ENCODE measurements around the gene CEMIP2. TPM values are rescaled to one million over a fixed set of nuclear protein-coding genes. Genes with fewer than 3 reads are reported as not detected.

Gene CEMIP2
- total and polyA plus RNA-seq, 4 donors = 18.8 to 123 (median 38.6) TPM

DNA sequence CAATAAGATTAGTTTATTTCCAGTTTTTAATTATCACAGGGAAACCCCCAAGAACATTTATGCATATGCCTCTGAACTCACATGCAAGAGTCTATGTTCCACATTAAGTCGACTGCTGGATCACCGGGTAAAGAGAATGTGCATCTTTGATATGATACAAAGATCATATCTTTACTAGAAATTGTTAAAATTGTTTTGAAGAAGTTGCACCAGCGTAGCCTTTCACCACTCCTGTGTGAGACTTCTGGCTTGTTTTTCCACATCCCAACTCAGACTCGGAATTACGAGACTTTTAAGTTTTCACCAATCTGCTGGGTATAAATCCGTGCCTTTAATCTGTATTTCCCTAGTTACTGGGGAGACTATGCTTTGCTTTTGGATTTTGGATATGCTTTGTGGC, 113.2 kb downstream of the CEMIP2 start:
- H3K4me1 ChIP-seq (ENCODE audit: control insufficient read depth in 4 of 4, insufficient read depth in 4 of 4, low read length in 3 of 4) = no peaks in the 10 kb centered on the region
- no peaks in the 10 kb centered on the region for H3K27me3 ChIP-seq (ENCODE audit: control insufficient read depth in 4 of 4, insufficient read depth in 4 of 4, low read length in 3 of 4)
- no peak overlapping the region for H3K9ac ChIP-seq (ENCODE audit: low read depth in 1 of 2, low read length in 2 of 2)
- TF ChIP-seq GABPA (IDR thresholded peaks at IDR 0.05 in 1 of 2, conservative IDR thresholded peaks at IDR 0.05 in 1 of 2) (no peak), HNF4A (conservative IDR thresholded peaks at IDR 0.05) (no peak), JUND (IDR thresholded peaks at IDR 0.05) (no peak), ZBTB33 (IDR thresholded peaks at IDR 0.05) (no peak), HNF4G (IDR thresholded peaks at IDR 0.05) (no peak)
- H3K4me3 ChIP-seq (ENCODE audit: low read depth in 1 of 3, low read length in 3 of 3) = no peak overlapping the region
- DNase-seq (ENCODE audit: low spot score) = no peak
- H3K36me3 ChIP-seq (ENCODE audit: control insufficient read depth in 4 of 4, insufficient read depth in 3 of 4, low read depth in 1 of 4, low read length in 3 of 4) = no peaks in the 10 kb centered on the region
- no peaks in the 10 kb centered on the region for H3K9me3 ChIP-seq (ENCODE audit: control insufficient read depth in 4 of 4, low read length in 3 of 4)
- no peak overlapping the region for H3K27ac ChIP-seq (ENCODE audit: low read depth in 1 of 2, low read length in 2 of 2)
- 82% methylated on average over 6 of the region's 6 CpGs for WGBS

DNA sequence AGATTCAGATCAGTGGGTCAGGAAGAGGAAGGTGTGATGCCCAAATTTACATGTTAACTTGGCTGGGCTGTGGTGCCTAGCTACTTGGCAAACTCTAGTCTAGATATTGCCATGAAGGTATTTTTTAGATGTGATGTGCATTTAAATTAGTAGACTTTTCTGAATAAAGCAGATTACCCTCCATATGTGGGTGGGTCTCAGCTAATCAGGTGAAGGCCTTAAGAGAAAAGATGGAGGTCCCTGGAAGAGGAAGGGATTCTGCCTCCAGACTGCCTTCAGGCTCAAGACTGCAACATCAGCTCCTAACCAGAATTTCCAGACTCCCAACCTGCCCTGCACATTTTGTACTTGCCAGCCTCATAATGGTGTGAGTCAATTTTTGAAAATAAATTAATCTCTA, 115.8 kb downstream of the CEMIP2 start:
- TF ChIP-seq ATF3 (IDR thresholded peaks at IDR 0.05) = no peak
- TF ChIP-seq FOXA2 (IDR thresholded peaks at IDR 0.05) = no peak
- no peak for TF ChIP-seq JUND (IDR thresholded peaks at IDR 0.05)
- no peak for TF ChIP-seq NR2F2 (IDR thresholded peaks at IDR 0.05)
- TF ChIP-seq ZBTB33 (IDR thresholded peaks at IDR 0.05) = no peak
- no peak for TF ChIP-seq RXRA (IDR thresholded peaks at IDR 0.05)
- TF ChIP-seq EGR1 (IDR thresholded peaks at IDR 0.05; ENCODE audit: low read depth in 2 of 2) = no peak
- TF ChIP-seq, protein P1, sequence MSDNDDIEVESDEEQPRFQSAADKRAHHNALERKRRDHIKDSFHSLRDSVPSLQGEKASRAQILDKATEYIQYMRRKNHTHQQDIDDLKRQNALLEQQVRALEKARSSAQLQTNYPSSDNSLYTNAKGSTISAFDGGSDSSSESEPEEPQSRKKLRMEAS (IDR thresholded peaks at IDR 0.05) = no peak
- no peak for TF ChIP-seq FOXA1 (IDR thresholded peaks at IDR 0.05)
- TF ChIP-seq YY1 (IDR thresholded peaks at IDR 0.05) = no peak
- TF ChIP-seq REST (IDR thresholded peaks at IDR 0.05) = no peak
- TF ChIP-seq RAD21 (IDR thresholded peaks at IDR 0.05) = no peak
- TF ChIP-seq, protein P2, sequence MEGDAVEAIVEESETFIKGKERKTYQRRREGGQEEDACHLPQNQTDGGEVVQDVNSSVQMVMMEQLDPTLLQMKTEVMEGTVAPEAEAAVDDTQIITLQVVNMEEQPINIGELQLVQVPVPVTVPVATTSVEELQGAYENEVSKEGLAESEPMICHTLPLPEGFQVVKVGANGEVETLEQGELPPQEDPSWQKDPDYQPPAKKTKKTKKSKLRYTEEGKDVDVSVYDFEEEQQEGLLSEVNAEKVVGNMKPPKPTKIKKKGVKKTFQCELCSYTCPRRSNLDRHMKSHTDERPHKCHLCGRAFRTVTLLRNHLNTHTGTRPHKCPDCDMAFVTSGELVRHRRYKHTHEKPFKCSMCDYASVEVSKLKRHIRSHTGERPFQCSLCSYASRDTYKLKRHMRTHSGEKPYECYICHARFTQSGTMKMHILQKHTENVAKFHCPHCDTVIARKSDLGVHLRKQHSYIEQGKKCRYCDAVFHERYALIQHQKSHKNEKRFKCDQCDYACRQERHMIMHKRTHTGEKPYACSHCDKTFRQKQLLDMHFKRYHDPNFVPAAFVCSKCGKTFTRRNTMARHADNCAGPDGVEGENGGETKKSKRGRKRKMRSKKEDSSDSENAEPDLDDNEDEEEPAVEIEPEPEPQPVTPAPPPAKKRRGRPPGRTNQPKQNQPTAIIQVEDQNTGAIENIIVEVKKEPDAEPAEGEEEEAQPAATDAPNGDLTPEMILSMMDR (IDR thresholded peaks at IDR 0.05; ENCODE audit: low read depth, low read length, missing input control) = no peak
- TF ChIP-seq GABPA (IDR thresholded peaks at IDR 0.05 in 1 of 2, conservative IDR thresholded peaks at IDR 0.05 in 1 of 2) = no peak
- no peak for TF ChIP-seq HNF4A (conservative IDR thresholded peaks at IDR 0.05)
- no peak for TF ChIP-seq HNF4G (IDR thresholded peaks at IDR 0.05)
- no peak for TF ChIP-seq TAF1 (conservative IDR thresholded peaks at IDR 0.05)
- no peak for TF ChIP-seq SP1 (IDR thresholded peaks at IDR 0.05)
- Histone ChIP-seq H3K9me3 (ENCODE audit: control insufficient read depth in 4 of 4, low read length in 3 of 4) (no peaks in the 10 kb centered on the region), H3K27ac (ENCODE audit: low read depth in 1 of 2, low read length in 2 of 2) (no peak overlapping the region)

More for the DNA sequence above, 115.8 kb downstream of the CEMIP2 start:
- no peak overlapping the region for H3K9ac ChIP-seq (ENCODE audit: low read depth in 1 of 2, low read length in 2 of 2)
- no peaks in the 10 kb centered on the region for H3K36me3 ChIP-seq (ENCODE audit: control insufficient read depth in 4 of 4, insufficient read depth in 3 of 4, low read depth in 1 of 4, low read length in 3 of 4)
- no peaks in the 10 kb centered on the region for H3K27me3 ChIP-seq (ENCODE audit: control insufficient read depth in 4 of 4, insufficient read depth in 4 of 4, low read length in 3 of 4)
- no peak overlapping the region for H3K4me3 ChIP-seq (ENCODE audit: low read depth in 1 of 3, low read length in 3 of 3)
- peaks cover 0 to 4% (median under 1%) of the 10 kb centered on the region in 4 donors for H3K4me1 ChIP-seq (ENCODE audit: control insufficient read depth in 4 of 4, insufficient read depth in 4 of 4, low read length in 3 of 4)
- DNase-seq (ENCODE audit: low spot score) = no peak

All from liver (tissue), 9 donors.